Measurements from ENCODE around the gene MMP2. TPM values are rescaled to one million over a fixed set of nuclear protein-coding genes. Genes with fewer than 3 reads are reported as not detected.
A peak's percentile ranks its signal among the peaks of the same experiment; 100 is the strongest.

MMP2 gene
- total RNA-seq, 1 experiment from 2014 or later: not detected

- no TSS peak for BruUV-seq (replicated peaks)
- H3K4me2 ChIP-seq (ENCODE audit: low read length): no peak overlapping the region
- no peak for TF ChIP-seq EZH2 (IDR thresholded peaks at IDR 0.05; ENCODE audit: low read length, unreplicated experiment)
- no peak for TF ChIP-seq EZH2phosphoT487 (IDR thresholded peaks at IDR 0.05; ENCODE audit: borderline replicate concordance, low read length)
- no peak for DNase-seq
- H3K27ac ChIP-seq (ENCODE audit: low read length): no peak overlapping the region
- H3K79me2 ChIP-seq (ENCODE audit: low read length): no peaks in the 10 kb centered on the region
- H3K4me3 ChIP-seq (ENCODE audit: low read length): no peak overlapping the region
- H2AFZ ChIP-seq (ENCODE audit: low read length): no peak overlapping the region
- H3K27me3 ChIP-seq (ENCODE audit: low read length): no peaks in the 10 kb centered on the region
- POLR2A ChIA-PET (ENCODE audit: unreplicated experiment): no interaction called here
- H4K20me1 ChIP-seq (ENCODE audit: low read length): no peaks in the 10 kb centered on the region
- H3K9ac ChIP-seq (ENCODE audit: low read length): no peak overlapping the region
- CTCF ChIA-PET: no interaction called here
- no peaks in the 10 kb centered on the region for H3K36me3 ChIP-seq (ENCODE audit: low read depth, low read length)
- H3K9me2 ChIP-seq (replicated peaks; ENCODE audit: low read length): no peaks in the 10 kb centered on the region
- H3K9me3 ChIP-seq (ENCODE audit: low read length): no peaks in the 10 kb centered on the region
- intact Hi-C loops (cut with micrococcal nuclease): no loop called here
- H3F3A ChIP-seq (ENCODE audit: low read length, unreplicated experiment): no peaks in the 10 kb centered on the region
- peaks cover 3% of the 10 kb centered on the region for H3K4me1 ChIP-seq (ENCODE audit: insufficient read depth, low read length)
- no peak for ATAC-seq
Observed at GRCh38 chr16:55477736-55478135, 1.3 kb upstream of the MMP2 start.

GRCh38 chr16:55479430-55480140, 587 bp downstream of the MMP2 start:
- CTCF ChIA-PET: no interaction called here
- no peak overlapping the region for H3K9ac ChIP-seq (ENCODE audit: low read length)
- POLR2A ChIA-PET (ENCODE audit: unreplicated experiment): no interaction called here
- H3K9me2 ChIP-seq (replicated peaks; ENCODE audit: low read length): no peaks in the 10 kb centered on the region
- no peaks in the 10 kb centered on the region for H3K4me1 ChIP-seq (ENCODE audit: insufficient read depth, low read length)
- H3K27ac ChIP-seq (ENCODE audit: low read length): no peak overlapping the region
- ATAC-seq (no peak), DNase-seq (no peak)
- no peaks in the 10 kb centered on the region for H3F3A ChIP-seq (ENCODE audit: low read length, unreplicated experiment)
- no peak overlapping the region; the same call in 1 of the 2 replicates for H3K4me2 ChIP-seq (ENCODE audit: low read length)
- H2AFZ ChIP-seq (ENCODE audit: low read length): no peak overlapping the region
- no peaks in the 10 kb centered on the region for H3K27me3 ChIP-seq (ENCODE audit: low read length)
- TF ChIP-seq EZH2phosphoT487 (IDR thresholded peaks at IDR 0.05; ENCODE audit: borderline replicate concordance, low read length) (no peak), CTCF (conservative IDR thresholded peaks at IDR 0.05; ENCODE audit: low read depth, low read length) (no peak), EZH2 (IDR thresholded peaks at IDR 0.05; ENCODE audit: low read length, unreplicated experiment) (no peak)
- H4K20me1 ChIP-seq (ENCODE audit: low read length): no peaks in the 10 kb centered on the region
- intact Hi-C loops (cut with micrococcal nuclease): no loop called here
- H3K9me3 ChIP-seq (ENCODE audit: low read length): no peaks in the 10 kb centered on the region
- no peaks in the 10 kb centered on the region for H3K79me2 ChIP-seq (ENCODE audit: low read length)
- no peaks in the 10 kb centered on the region for H3K36me3 ChIP-seq (ENCODE audit: low read depth, low read length)
- no TSS peak for BruUV-seq (replicated peaks)
- no peak overlapping the region for H3K4me3 ChIP-seq (ENCODE audit: low read length)

GRCh38 chr16:55480228-55480655, 1.2 kb downstream of the MMP2 start:
- BruUV-seq (replicated peaks): no TSS peak
- ChIA-PET CTCF (no interaction called here), POLR2A (ENCODE audit: unreplicated experiment) (no interaction called here)
- Histone ChIP-seq H3K9ac (ENCODE audit: low read length) (no peak overlapping the region), H3K4me2 (ENCODE audit: low read length) (no peak overlapping the region; the same call in 1 of the 2 replicates), H3K27ac (ENCODE audit: low read length) (no peak overlapping the region), H3K36me3 (ENCODE audit: low read depth, low read length) (no peaks in the 10 kb centered on the region), H3F3A (ENCODE audit: low read length, unreplicated experiment) (no peaks in the 10 kb centered on the region), H3K4me3 (ENCODE audit: low read length) (no peak overlapping the region), H3K79me2 (ENCODE audit: low read length) (no peaks in the 10 kb centered on the region), H3K4me1 (ENCODE audit: insufficient read depth, low read length) (no peaks in the 10 kb centered on the region), H3K9me2 (replicated peaks; ENCODE audit: low read length) (no peaks in the 10 kb centered on the region), H3K27me3 (ENCODE audit: low read length) (no peaks in the 10 kb centered on the region), H2AFZ (ENCODE audit: low read length) (no peak overlapping the region), H4K20me1 (ENCODE audit: low read length) (no peaks in the 10 kb centered on the region), H3K9me3 (ENCODE audit: low read length) (no peaks in the 10 kb centered on the region)
- no peak for ATAC-seq
- intact Hi-C loops (cut with micrococcal nuclease): no loop called here
- peak; percentile 4 for DNase-seq
- TF ChIP-seq EZH2 (IDR thresholded peaks at IDR 0.05; ENCODE audit: low read length, unreplicated experiment): no peak
- TF ChIP-seq EZH2phosphoT487 (IDR thresholded peaks at IDR 0.05; ENCODE audit: borderline replicate concordance, low read length): no peak
- TF ChIP-seq CTCF (conservative IDR thresholded peaks at IDR 0.05; ENCODE audit: low read depth, low read length): no peak
